HG03139 (cell line): ENCODE data around the gene LCORL.
A peak's percentile ranks its signal among the peaks of the same experiment; 100 is the strongest.
"Not testable (repeated sequence)": the region's sequence is repeated elsewhere in the genome, so short reads cannot be mapped to it uniquely, and the experiment has no call there.

ENCODE experiments used
- ATAC-seq: cut with Tn5 transposase; IDR thresholded peaks from one replicate; pipeline ENCODE4 v1.9.1; 2021; ENCODE audit not compliant: unreplicated experiment

The LCORL gene

DNA sequence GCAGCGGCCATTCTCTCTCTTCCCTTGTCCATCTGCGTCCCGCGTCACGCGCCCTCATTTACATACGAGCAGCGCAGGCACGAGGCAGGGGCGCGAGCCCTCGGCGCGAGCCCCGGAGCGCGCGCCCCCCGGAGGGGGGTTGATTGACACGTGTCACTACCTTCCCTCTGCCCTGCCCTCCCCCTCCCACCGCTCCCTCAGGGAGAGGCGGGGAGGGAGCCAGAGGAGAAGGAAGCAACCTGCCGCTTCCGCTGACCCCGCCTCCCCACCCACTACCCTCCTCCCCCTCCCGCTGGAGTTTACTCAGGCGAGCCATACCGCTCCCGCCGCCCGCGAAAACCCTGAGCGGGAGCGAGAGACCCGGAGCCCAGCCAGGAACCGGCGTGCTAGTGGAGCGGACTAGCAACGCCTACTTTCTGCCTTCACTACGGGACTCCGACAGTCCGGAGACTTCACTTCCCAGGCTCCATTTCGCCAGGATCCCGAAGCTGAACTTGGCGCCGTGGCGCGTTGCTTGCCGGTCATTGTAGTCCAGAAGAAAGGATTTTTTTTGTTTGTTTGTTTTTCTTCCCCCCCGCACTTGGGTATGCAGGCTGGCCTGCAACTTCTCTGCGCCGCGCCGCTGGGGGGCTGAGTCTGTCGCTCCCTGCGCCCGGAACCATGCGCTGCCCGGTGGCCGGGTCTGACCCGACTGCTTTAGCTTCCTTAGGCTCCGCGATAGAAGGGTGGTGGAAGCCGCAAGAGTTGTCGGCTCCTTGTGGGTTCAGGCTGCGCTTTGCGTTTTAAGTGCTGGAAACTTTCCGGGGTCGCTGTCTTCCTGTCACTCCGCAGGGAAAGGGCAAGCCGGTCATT lies at the start of gene LCORL:
LCORL (minus strand) TSS at position 36 of the 852 bp plus-strand sequence; CDS start at position 32, 4 bp downstream.
- peak; percentile 68 for ATAC-seq

DNA sequence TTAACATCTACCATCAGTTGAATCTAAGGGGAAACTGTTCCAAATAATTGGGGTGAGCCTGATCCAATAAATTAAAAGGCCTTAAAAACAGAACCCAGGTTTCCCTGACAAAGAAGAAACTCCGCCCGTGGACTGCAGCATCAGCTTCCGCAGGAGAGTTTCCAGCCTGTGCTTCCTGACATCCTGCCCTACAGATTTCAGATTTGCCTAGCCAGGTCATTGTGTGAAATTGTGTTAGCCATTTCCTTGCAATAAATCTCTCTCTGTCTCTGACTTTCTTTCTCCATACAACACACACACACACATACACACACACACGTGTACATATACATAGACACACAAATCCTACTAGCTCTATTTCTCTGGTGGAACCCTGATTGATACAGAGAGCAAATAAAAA lies 48.3 kb upstream of the LCORL start:
- no peak for ATAC-seq

DNA sequence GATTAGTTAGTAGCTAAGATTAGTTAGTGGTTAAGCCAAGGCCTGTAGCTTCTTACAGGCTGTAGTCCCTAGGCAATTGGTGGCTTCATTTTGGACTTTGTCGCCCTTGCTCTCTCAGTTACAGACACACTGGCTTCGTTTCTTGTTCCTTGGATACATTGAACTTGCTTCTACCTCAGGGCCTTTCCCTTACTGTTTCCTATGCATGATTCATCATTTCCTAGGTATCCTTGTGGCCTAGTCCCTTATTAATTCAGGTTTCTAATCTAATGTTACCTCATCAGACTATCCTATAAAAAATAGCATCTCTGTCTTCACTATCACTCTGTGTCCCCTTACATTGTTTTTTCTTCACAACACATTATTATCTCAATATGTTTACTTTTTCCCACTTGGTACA lies 45.5 kb upstream of the LCORL start:
- ATAC-seq = no peak

DNA sequence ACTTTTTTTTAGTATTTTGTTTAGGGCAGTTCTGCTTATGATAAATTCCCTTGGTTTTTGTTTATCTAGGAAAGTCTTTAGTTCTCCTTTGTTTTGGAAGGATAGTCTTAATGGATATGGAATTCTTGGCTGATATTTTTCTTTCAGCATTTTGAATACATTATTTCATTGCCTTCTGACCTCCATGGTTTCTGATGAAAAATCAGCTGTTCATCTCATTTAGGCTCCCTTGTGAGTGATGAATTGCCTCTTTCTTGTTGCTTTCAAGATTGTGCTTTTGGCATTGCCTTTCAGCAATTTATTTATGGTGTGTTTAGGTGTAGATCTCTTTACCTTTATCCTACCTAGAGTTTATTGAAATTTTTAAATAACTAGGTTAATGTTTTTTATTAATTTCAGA lies 41.5 kb upstream of the LCORL start:
- no peak for ATAC-seq

DNA sequence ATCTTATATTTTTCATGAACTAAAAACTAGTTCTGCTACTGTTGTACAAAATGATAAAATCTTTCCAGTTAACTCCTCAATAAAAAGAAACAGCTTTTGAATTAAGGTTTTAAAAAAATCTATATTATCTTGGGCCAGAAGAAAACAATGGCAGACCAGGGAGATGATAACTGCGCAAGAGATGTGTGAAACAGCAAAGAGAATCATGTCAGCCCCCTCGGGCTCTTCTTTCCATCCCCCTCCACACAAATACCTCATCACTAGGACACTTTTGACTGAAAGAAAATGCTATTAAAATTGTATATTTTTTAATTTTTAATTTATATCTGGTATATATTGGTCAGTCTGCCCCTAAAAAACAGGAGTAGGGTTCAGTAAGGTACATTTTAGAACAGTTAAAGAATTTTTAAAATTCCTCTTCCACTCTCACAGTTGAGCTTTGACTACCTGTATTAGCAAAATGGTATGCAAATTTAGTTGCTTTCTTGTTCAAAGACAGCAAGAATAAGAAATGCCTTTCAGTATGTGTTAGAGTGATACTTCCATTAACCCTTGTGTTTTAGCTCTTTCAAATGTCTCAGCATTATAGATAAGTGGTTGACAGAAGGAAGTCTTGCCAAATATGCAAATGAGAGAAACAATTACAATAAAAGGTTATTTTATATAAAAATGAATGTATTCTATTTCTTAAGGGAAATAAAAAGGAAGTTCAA lies 36.4 kb upstream of the LCORL start:
- peak; percentile 70 for ATAC-seq

DNA sequence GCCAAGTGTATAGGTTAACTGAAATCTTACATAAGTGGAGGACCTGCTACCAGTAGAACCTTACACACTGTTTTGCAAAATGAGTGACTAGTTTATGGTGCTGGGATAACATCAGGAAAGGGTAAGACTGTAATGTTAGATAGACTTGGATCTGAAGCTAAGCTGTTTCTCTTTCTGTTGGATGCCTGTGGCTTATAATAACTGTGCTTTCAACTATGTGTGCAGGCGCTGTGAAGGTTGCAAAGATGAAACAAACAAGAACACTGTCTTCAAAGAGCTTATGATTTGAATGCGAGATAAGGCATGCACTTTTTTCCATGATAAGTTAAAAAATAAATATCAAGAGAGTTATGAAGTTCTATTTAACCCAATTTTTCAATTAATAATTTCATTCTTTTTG lies 34.5 kb upstream of the LCORL start:
- ATAC-seq = no peak

DNA sequence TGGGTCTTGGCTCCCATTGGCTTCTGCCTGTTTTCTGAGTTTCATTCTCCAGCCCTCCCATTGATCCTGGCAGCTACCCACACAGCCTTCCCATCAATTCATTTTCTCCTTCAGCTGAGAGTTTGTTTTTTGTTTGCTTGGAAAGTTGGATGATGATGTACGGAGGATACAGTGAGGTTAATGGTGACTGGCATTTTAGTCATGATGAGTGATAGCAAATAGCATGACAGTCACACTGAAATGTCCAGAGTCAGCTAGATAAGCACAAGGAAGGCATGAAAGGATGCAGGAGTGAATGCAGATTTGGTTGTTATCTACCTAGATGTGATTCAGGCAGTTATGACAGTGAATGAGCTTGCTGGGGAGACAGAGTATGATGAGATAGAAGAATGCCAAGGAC lies 30.6 kb upstream of the LCORL start:
- no peak for ATAC-seq

DNA sequence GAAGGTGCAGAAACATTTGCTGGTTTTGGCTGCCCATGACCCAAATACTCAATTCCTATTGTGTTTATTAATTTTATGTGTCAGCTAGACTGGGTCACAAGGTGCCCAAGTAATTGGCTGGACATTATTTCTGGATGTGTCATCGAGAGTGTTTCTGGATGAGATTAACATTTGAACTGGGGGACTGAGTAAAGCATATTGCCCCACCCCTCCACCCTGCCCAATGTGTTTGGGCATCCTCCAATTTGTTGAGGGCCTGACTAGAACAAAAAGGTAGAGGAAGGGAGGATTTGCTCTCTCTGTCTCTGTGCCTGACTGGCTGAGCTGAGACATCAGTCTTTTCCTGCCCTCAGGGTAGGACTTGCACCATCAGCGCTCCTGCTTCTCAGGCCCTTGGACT lies 29.7 kb upstream of the LCORL start:
- no peak for ATAC-seq

DNA sequence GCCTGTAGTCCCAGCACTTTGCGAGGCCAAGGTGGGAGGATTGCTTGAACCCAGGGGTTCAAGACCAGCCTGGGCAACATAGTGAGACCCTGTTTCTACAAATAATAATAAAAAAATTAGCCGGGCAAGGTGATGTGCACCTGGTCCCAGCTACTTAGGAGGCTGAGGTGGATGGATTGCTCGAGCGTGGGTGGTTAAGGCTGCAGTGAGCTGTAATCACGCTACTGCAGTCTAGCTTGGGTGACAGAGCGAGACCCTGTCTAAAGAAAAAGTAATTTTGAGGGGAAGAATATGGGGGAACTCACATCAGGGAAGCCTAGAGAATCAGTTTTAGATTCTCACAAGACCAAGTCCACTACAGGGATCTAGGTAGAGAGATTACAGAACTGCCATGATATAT lies 28.9 kb upstream of the LCORL start:
- ATAC-seq = no peak

DNA sequence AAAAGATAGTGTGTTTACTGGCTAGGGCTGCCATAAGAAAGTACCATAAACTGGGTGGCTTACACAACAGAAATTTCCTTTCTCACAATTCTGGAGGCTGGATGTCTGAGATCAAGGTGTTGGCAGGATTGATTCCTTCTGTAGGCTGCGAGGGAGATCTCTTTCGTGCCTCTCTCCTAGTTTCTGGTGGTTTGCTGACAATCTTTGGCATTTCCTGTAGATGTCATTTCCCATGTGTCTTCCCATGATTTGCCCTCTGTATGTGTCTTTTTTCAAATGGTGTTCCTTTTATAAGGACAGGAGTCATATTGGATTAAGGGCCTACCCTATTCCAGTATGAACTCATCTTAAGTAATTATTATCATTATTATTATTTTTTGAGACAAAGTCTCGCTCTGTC lies 27.9 kb upstream of the LCORL start:
- ATAC-seq = no peak

DNA sequence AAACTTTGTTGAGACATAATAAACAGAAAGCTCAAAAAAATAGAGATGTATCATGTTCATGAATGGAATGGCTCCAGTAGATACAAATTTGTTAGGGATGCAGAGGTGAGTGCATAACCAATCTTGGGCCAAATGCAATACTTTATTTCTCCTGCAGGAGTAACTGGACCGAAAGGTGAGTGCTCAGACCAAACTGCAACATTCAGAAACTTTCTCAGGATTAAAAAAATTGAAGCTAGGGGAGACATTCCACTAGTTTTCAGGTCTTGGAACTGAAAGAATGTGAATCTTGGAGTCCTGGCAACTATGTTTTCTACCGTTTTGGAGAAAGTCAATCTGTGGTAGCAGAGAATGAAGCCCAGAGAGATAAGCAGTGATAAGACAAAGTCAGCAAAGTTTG lies 21.2 kb upstream of the LCORL start:
- no peak for ATAC-seq

DNA sequence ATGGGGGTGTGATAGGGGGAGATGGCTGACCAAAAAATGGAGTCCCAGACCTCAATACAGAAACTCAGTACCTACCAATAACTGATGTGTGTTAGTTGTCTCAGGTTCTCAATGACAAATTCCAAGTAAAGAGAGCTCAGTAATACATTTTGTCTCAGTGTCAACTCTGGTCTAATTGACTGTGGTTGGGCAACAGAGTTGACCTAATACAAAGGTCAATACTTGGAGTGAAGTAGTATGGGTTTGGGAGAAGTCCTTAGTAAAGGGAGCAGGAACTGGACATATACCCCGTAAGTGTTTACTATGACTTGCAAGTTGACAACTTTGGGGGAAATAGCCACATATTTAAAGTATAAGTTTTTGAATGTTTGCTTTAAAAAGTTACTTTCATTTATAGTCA lies 20.5 kb upstream of the LCORL start:
- no peak for ATAC-seq

DNA sequence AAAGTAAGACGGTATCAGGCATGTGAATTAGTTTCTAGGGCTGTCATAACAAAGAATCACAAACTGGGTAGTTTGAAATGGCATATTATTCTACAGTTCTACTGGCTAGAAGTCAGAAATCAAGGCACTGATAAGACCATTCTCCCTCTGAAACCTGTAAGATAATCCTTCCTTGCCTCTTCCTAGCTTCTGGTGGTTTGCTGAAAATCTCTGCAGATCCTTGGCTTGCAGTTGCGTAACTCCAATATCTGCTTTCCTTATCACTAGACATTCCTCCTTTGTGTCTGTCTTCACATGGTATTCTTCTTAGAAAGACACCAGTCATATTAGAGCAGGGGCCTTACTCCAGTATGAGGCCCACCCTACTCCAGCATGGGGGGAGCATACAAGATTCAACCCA lies 19.6 kb upstream of the LCORL start:
- no peak for ATAC-seq

DNA sequence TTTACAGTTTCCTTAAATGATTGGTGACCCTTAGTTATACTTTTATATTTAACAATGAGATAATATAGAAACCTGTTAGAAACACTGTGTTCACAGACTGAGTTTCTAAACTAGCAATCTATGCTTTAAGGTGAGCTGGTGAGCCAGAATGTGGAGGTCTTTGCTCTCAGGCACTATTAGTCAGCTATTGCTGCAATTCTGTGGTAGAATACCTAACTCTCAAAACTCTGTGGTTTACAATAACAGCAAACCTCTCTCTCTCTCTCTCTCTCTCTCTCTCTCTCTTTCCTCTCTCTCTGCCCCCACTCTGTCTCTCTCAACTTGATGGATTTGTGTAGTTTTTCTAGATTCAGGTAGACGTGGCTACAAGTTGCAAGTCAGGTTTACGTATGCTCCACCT lies 17.6 kb upstream of the LCORL start:
- peak; percentile 85 for ATAC-seq

DNA sequence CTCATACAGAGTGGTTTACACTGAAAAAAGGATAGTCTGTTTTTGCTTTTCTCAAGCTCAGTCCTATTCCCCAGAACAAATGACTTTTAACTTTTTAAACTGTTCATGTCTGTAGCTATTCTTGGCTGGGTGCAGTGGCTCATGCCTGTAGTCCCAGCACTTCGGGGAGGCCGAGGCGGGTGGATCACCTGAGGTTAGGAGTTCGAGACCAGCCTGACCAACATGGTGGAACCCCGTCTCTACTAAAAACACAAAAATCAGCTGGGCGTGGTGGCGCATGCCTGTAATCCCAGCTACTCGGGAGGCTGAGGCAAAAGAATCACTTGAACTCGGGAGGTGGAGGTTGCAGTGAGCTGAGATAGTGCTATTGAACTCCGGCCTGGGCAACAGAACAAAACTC lies 14.8 kb upstream of the LCORL start:
- not testable (repeated sequence) for ATAC-seq

DNA sequence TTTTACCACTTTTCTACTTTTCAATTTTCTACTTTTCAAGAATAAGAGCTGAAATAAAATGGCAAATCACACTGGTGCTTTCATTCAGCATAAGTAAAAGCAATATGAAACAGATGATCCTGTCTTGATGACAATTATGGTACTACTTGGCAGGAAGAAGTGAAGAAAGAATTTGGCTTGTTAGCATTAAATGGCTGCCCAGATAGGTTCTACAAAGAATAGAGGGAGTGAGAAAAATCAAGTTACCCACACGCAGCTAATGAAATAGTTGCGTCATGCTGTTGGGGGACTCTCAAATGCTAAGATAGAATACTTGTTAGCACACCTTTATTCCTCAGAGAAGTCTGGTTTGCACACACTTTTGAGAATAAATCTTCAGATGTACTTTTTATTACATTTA lies 12.5 kb upstream of the LCORL start:
- no peak for ATAC-seq

DNA sequence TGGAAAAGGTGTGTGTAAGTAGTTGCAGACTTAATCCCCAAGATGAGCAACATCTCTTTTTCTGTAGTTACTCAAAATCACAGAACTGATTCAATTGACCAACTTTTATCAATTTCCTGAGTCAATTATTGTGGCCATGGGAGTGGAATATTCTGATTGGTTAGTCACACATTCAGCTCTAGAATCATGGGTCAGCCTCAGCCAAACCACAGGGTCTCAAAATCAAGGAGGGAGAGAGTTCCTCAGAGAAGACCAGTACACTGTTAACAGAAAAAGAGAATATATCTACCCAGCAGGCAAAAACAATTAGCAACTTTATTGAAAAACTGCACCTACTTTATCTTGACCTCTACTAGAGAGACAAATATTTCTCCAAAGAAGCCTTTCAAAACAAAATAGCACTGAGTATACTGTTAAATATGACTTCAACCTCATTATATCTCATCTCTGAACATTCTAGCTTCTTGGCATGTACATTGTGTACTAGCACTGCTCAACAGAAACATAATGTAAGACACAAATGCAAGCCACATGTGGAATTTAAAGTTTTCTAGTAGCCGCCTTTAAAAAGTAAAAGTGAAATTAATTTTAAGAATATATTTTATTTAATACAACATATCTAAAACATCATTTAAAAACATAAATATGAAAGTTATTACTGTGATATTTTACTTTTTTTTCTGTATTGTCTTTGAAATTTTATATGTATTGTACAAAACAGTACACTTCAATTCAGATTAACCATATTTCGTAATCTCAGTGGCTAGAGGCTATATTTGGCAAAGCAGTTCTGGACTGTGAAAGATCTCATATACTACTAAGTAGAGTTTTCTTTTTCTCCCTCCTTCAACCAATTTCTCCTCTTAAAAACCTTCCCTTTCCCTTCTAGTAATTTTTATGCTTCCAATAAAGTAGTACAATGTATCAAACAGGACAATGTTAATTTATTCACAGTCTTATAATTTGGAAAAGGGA lies 11.8 kb upstream of the LCORL start:
- ATAC-seq = no peak

DNA sequence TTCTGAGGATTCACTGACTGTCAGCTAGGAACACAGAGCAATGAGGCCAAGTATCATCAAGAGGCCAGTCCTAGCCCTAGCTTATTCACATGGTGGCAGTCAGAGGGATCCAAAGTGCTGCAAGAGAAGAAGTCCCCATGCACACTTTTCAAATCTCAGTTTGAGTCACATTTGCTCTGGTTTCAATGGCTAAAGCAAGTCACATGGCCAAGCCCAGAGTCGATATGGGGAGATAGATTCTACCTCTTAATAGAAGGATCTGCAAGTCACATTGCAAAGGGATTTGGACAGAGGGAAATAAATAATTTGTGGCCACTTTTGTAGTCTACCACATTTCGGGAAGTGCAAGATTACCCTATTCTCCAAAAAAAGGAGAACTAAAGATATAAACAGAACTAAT lies 3.7 kb upstream of the LCORL start:
- no peak for ATAC-seq

DNA sequence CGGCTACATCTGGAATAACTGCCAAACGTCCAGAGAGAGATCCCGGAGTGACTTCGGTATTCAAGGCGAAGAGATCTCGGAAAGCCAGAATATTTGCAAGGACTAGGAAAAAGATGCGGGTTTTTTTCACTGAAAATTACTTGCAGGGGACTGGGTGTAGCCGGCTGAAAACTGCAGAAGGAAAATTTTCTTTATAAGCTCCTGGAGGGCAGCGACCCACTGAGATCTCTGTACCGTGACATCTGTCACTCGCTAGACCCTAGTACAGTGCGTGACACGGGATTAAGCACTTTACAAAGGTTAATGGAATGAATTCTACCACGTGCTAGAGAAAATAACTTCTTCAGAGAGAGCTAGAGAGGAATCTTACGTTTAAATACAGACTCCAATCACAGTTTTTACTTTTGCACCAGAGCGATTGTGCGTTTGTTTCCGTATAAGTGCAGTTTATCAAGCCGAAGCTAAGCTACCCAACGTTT lies 1.1 kb upstream of the LCORL start:
- no peak for ATAC-seq

DNA sequence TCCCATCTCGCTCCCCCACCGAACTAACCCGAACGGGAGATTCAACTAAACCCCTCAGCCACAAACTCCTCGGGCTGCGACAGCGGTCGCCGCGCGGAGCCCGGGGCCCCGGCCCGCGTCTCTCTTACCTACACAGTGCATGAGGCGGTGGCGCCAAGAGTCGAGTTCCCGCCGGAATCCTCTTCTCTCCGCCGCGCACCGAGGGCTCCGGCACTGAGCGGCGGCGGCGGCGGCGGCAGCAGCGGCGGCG lies 160 bp downstream of the LCORL start:
- ATAC-seq = peak; percentile 12

DNA sequence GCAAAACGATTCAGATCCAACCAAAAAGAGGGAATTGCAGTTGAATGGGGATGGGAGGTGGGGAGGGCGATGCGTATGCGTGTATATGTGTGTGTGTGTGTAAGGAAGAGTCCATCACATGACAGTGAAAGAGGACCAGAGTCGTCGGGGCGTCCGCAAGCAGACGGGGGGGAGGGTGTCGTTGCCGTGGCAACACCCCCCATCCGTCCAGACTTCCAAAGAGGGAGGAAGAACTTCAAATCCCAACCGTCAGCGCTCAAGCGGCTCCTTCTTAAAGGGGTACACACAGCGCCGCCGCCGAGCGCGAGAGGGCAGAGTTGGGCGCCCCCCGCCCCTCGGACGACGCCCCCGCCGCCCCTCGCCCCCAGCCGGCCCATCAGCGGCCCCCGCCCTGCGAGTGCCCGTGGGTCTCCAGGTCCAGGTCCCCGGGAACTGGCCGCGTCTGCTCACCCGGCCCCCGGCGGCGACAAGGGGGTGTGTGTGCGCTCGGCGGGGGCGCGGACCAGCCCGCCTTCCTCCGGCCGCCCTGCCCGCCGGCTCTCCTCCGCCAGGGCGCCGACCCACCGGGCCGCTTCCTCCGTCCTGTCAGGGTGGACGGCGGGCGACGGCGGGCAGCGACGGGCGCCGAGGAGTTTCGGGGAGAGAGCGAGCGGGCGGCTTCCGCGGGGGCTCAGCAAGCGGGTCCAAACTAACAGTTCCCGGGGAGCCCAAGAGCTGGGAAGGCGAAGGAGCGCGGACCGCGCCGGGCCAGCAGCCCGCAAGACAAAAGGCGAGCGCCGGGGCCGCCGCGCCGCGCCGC lies 685 bp downstream of the LCORL start:
- peak; percentile 19 for ATAC-seq
